Measurements from ENCODE around the gene UBAP2.

The UBAP2 gene

GRCh38 chr9:33881635-33882034 is 167.1 kb downstream of the UBAP2 start:
- no peaks in the 10 kb centered on the region for H3K9me3 ChIP-seq
- no peaks in the 10 kb centered on the region for H3K27me3 ChIP-seq
- H3K4me3 ChIP-seq (ENCODE audit: low read depth in 1 of 2, low read length in 1 of 2), result no peak overlapping the region
- no peaks in the 10 kb centered on the region for H3K36me3 ChIP-seq
- no peak for TF ChIP-seq CTCF (IDR thresholded peaks at IDR 0.05)
- H3K27ac ChIP-seq, result peak overlapping the region; percentile 8
- H3K4me1 ChIP-seq (ENCODE audit: control insufficient read depth in 1 of 2, insufficient read depth in 1 of 2, low read depth in 1 of 2, low read length in 1 of 2), result no peaks in the 10 kb centered on the region

- Histone ChIP-seq H3K9me3 (no peaks in the 10 kb centered on the region), H3K36me3 (no peaks in the 10 kb centered on the region), H3K27ac (no peak overlapping the region), H3K4me3 (ENCODE audit: low read depth in 1 of 2, low read length in 1 of 2) (no peak overlapping the region), H3K27me3 (no peaks in the 10 kb centered on the region), H3K4me1 (ENCODE audit: control insufficient read depth in 1 of 2, insufficient read depth in 1 of 2, low read depth in 1 of 2, low read length in 1 of 2) (no peaks in the 10 kb centered on the region)
- TF ChIP-seq CTCF (IDR thresholded peaks at IDR 0.05), result no peak
These were observed 168.2 kb downstream of the UBAP2 start for GRCh38 chr9:33880211-33881089.

GRCh38 chr9:33878691-33879366 is 169.9 kb downstream of the UBAP2 start:
- no peak for TF ChIP-seq CTCF (IDR thresholded peaks at IDR 0.05)
- H3K36me3 ChIP-seq, result no peaks in the 10 kb centered on the region
- no peak overlapping the region for H3K4me3 ChIP-seq (ENCODE audit: low read depth in 1 of 2, low read length in 1 of 2)
- no peaks in the 10 kb centered on the region for H3K27me3 ChIP-seq
- no peaks in the 10 kb centered on the region for H3K9me3 ChIP-seq
- H3K27ac ChIP-seq, result peak overlapping the region; percentile 18
- H3K4me1 ChIP-seq (ENCODE audit: control insufficient read depth in 1 of 2, insufficient read depth in 1 of 2, low read depth in 1 of 2, low read length in 1 of 2), result no peaks in the 10 kb centered on the region

GRCh38 chr9:33877727-33878489 is 170.8 kb downstream of the UBAP2 start:
- Histone ChIP-seq H3K27me3 (no peaks in the 10 kb centered on the region), H3K4me3 (ENCODE audit: low read depth in 1 of 2, low read length in 1 of 2) (no peak overlapping the region), H3K36me3 (no peaks in the 10 kb centered on the region), H3K9me3 (no peaks in the 10 kb centered on the region), H3K4me1 (ENCODE audit: control insufficient read depth in 1 of 2, insufficient read depth in 1 of 2, low read depth in 1 of 2, low read length in 1 of 2) (no peaks in the 10 kb centered on the region), H3K27ac (no peak overlapping the region)
- TF ChIP-seq CTCF (IDR thresholded peaks at IDR 0.05), result no peak

All from neutrophil (primary cell).